ENCODE measurements around the gene CD300LG.

- TF ChIP-seq CTCF (IDR thresholded peaks at IDR 0.05): no peak
- no peak for TF ChIP-seq POLR2A (IDR thresholded peaks at IDR 0.05)
These were observed 2.7 kb upstream of the CD300LG start for GRCh38 chr17:43844241-43844640.

Measured in right lobe of liver (tissue), 4 donors.